DOHH2 (cell line): Measurements from ENCODE around the gene PIK3CB.
A peak's percentile ranks its signal among the peaks of the same experiment; 100 is the strongest.
"Not testable (repeated sequence)": the region's sequence is repeated elsewhere in the genome, so short reads cannot be mapped to it uniquely, and the experiment has no call there.

Source experiments
- H3F3A ChIP-seq: fragments of 200-600 bp; sonication (generic), shearing (Covaris generic); 2 replicates; pipeline ENCODE4 v1.6.0; 2016; ENCODE audit warnings: antibody characterized with exemption, mild to moderate bottlenecking; ENCODE audit not compliant: control insufficient read depth, insufficient read depth
- H3K27ac ChIP-seq: fragments of 200-600 bp; sonication (generic); 2 replicates; pipeline ENCODE4 v1.5.1; 2014; ENCODE audit warnings: low read depth, mild to moderate bottlenecking, low read length, moderate library complexity
- H3K27me3 ChIP-seq: fragments of 200-600 bp; sonication (generic); 2 replicates; pipeline ENCODE4 v1.6.1; 2014; ENCODE audit warnings: mild to moderate bottlenecking, low read length, mixed read lengths; ENCODE audit not compliant: control insufficient read depth
- H3K36me3 ChIP-seq: fragments of 200-600 bp; sonication (generic); 2 replicates; pipeline ENCODE4 v1.6.1; 2014; ENCODE audit warnings: mild to moderate bottlenecking, low read length, moderate library complexity, mixed read lengths; ENCODE audit not compliant: control insufficient read depth
- H3K4me1 ChIP-seq: fragments of 200-600 bp; sonication (generic); 2 replicates; pipeline ENCODE4 v1.6.1; 2014; ENCODE audit warnings: mild to moderate bottlenecking, low read length, mixed read lengths; ENCODE audit not compliant: control insufficient read depth
- H3K4me2 ChIP-seq: fragments of 200-600 bp; sonication (generic); 2 replicates; pipeline ENCODE4 v1.6.0; 2014; ENCODE audit warnings: mild to moderate bottlenecking, low read length, moderate library complexity
- H3K4me3 ChIP-seq: fragments of 200-600 bp; sonication (generic); 2 replicates; pipeline ENCODE4 v1.5.1; 2014; ENCODE audit warnings: mild to moderate bottlenecking, low read length, mixed read lengths
- H3K79me2 ChIP-seq: fragments of 200-600 bp; sonication (generic); 2 replicates; pipeline ENCODE4 v1.6.1; 2014; ENCODE audit warnings: mild to moderate bottlenecking, low read length, mixed read lengths; ENCODE audit not compliant: control insufficient read depth
- H3K9me2 ChIP-seq: fragments of 200-600 bp; sonication (generic); replicated peaks from 2 replicates; pipeline ENCODE4 v1.6.1; 2014; ENCODE audit warnings: mild to moderate bottlenecking, low read length, mixed read lengths; ENCODE audit not compliant: control insufficient read depth
- H3K9me3 ChIP-seq: fragments of 200-600 bp; sonication (generic); 2 replicates; pipeline ENCODE4 v1.6.1; 2014; ENCODE audit warnings: antibody characterized with exemption, low read length, mixed read lengths; ENCODE audit not compliant: control insufficient read depth, insufficient read depth
- H4K20me1 ChIP-seq: fragments of 200-600 bp; sonication (generic); 2 replicates; pipeline ENCODE4 v1.6.0; 2014; ENCODE audit warnings: low read depth, mild to moderate bottlenecking, antibody characterized with exemption, low read length, moderate library complexity; ENCODE audit not compliant: control insufficient read depth, insufficient read depth
- EZH2phosphoT487 ChIP-seq: fragments of 200-600 bp; sonication (generic); IDR thresholded peaks from 2 replicates; pipeline ENCODE4 v1.6.1; 2017; ENCODE audit warnings: borderline replicate concordance, mild to moderate bottlenecking, antibody characterized with exemption, low read length, moderate library complexity, mixed read lengths
- TF ChIP-seq, protein P1 (sequence below): fragments of 200-600 bp; sonication (generic); IDR thresholded peaks from one replicate; pipeline ENCODE4 v1.5.1; 2014; ENCODE audit warnings: antibody characterized with exemption, mild to moderate bottlenecking, low read depth, low read length; ENCODE audit not compliant: poor library complexity, severe bottlenecking

Gene PIK3CB

DNA sequence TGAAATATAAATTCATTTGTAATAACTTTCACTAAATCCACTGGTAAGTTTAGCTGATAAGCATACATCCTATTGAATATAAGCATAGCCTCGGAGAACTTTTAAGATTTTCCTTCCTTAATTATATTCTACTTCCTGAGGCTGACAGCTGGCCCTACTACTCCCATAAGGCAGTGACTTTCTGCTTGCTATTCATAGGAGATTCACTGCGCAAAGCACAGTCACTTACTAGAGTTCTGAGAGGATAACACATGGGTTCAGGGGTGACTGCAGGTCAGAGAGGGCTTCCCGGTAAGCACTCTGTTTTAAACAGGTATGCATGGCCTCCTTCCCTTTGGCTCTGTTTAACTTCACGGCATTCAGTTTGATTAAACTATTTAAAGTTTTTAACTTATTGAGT lies 150.3 kb downstream of the PIK3CB start:
- Histone ChIP-seq H3K79me2 (no peaks in the 10 kb centered on the region), H3K4me3 (0 out of 2 replicates have a peak overlapping the region, but pooled peaks have one; percentile 18), H3K9me2 (no peaks in the 10 kb centered on the region), H3F3A (peaks cover 51% of the 10 kb centered on the region), H4K20me1 (no peaks in the 10 kb centered on the region), H3K4me2 (peak overlapping the region; percentile 45), H3K36me3 (peaks cover 23% of the 10 kb centered on the region), H3K27me3 (no peaks in the 10 kb centered on the region), H3K9me3 (no peaks in the 10 kb centered on the region), H3K4me1 (peaks cover 97% of the 10 kb centered on the region), H3K27ac (peak overlapping the region; percentile 97)
- TF ChIP-seq EZH2phosphoT487 = no peak
- TF ChIP-seq, protein P1, sequence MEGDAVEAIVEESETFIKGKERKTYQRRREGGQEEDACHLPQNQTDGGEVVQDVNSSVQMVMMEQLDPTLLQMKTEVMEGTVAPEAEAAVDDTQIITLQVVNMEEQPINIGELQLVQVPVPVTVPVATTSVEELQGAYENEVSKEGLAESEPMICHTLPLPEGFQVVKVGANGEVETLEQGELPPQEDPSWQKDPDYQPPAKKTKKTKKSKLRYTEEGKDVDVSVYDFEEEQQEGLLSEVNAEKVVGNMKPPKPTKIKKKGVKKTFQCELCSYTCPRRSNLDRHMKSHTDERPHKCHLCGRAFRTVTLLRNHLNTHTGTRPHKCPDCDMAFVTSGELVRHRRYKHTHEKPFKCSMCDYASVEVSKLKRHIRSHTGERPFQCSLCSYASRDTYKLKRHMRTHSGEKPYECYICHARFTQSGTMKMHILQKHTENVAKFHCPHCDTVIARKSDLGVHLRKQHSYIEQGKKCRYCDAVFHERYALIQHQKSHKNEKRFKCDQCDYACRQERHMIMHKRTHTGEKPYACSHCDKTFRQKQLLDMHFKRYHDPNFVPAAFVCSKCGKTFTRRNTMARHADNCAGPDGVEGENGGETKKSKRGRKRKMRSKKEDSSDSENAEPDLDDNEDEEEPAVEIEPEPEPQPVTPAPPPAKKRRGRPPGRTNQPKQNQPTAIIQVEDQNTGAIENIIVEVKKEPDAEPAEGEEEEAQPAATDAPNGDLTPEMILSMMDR = no peak

DNA sequence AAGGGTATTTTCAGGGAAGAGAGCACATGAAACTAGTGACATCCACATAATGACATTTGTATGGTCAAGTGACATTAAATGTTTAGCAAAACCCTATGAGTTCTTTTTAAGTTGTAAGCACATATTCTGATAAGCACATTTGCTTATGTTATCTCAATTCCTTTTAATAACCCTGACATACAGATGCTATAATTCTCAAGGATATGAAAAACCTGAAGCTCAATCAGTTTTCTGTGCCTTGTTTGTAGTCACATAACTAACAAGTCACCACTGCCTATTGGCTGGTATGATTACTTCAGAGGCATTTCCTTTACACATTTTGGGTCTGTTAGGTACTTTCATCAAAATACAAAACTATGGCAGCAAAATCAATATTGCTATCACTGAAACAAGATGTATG lies 152.1 kb downstream of the PIK3CB start:
- Histone ChIP-seq H3K36me3 (peaks cover 16% of the 10 kb centered on the region), H3K27me3 (no peaks in the 10 kb centered on the region), H3K4me2 (0 out of 2 replicates have a peak overlapping the region, but pooled peaks have one; percentile 7), H3K9me3 (no peaks in the 10 kb centered on the region), H3K4me1 (peaks cover 93% of the 10 kb centered on the region), H3K4me3 (no peak overlapping the region), H3K79me2 (0 out of 2 replicates have a peak, but pooled peaks cover 3% of the 10 kb centered on the region), H3F3A (peaks cover 41% of the 10 kb centered on the region), H3K27ac (peak overlapping the region; percentile 81), H4K20me1 (no peaks in the 10 kb centered on the region), H3K9me2 (no peaks in the 10 kb centered on the region)
- no peak for TF ChIP-seq EZH2phosphoT487
- TF ChIP-seq, protein P1 = no peak

DNA sequence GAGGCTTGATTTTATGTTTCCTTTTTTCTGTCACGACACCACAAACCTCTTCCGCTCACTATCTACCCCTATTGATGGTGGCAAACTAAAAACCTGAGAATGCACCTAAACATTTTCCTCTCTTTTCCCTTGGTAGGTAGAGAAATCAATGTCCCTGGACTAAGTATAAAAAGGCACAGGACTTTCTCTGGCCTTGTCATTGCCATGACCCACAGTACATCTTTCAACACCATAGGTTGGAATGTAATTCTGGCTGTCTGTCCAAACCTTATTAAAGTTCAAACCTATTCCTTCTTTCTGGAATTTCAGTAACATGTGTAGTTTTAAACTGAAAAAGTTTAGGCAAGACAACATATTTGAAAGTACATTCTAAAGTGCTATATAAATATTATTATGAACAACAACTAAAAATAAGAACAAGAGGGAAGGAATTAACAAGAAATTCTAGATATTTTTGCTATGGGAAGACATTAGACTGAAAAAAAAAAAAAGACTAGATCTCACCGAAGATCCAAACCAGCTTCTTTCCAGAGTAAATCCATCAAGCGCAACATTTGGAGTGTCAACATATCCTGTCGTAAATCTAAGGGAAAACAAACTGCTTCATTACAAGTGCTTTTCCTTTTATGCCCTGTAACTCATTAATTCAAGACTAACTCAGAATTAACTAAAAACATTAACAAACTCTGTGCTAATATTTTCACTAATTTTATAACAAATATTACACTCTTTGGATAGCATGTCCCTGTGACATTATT lies 153.1 kb downstream of the PIK3CB start:
- Histone ChIP-seq H3K27me3 (no peaks in the 10 kb centered on the region), H3K36me3 (peaks cover 22% of the 10 kb centered on the region), H3K27ac (peak overlapping the region; percentile 81), H3K79me2 (0 out of 2 replicates have a peak, but pooled peaks cover 3% of the 10 kb centered on the region), H3K4me1 (peaks cover 83% of the 10 kb centered on the region), H3F3A (peaks cover 31% of the 10 kb centered on the region), H3K9me3 (peaks cover 5% of the 10 kb centered on the region; the same call in 1 of the 2 replicates), H3K9me2 (no peaks in the 10 kb centered on the region), H3K4me3 (no peak overlapping the region), H3K4me2 (peak overlapping the region; percentile 50; the same call in 1 of the 2 replicates), H4K20me1 (no peaks in the 10 kb centered on the region)
- TF ChIP-seq, protein P1 = no peak
- TF ChIP-seq EZH2phosphoT487 = no peak

DNA sequence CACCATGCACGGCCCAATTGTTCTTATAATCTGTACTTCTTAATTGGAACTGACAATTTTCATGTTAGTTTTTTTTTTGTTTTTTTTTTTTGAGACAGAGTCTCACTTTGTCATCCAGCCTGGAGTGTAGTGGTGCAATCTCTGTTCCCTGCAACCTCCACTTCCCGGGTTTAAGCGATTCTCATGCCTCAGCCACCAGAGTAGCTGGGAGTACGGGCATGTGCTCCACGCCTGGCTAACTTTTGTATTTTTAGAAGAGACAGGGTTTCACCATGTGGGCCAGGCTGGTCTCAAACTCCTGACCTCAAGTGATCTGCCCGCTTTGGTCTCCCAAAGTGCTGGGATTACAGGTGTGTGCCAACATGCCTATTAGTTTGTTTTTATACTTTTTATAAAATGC lies 153.8 kb downstream of the PIK3CB start:
- Histone ChIP-seq H3K36me3 (peaks cover 27% of the 10 kb centered on the region), H3K4me1 (peaks cover 77% of the 10 kb centered on the region), H3K9me3 (peaks cover 11% of the 10 kb centered on the region), H3K4me2 (peak overlapping the region; percentile 50), H3F3A (peaks cover 26% of the 10 kb centered on the region), H3K27ac (peak overlapping the region; percentile 81)
- H3K79me2 ChIP-seq, H3K4me3 ChIP-seq, H3K9me2 ChIP-seq, H4K20me1 ChIP-seq, H3K27me3 ChIP-seq: not testable (repeated sequence)
